Upper lobe of right lung (tissue), 1 donor: Measurements from ENCODE around the gene CNN2. TPM values are rescaled to one million over a fixed set of nuclear protein-coding genes. Genes with fewer than 3 reads are reported as not detected.

ENCODE experiments used
- ATAC-seq: fragments of 200-7000 bp; cut with Tn5 transposase; one replicate; pipeline ENCODE4 v1.9.1; 2020; ENCODE audit warnings: mild to moderate bottlenecking, moderate library complexity
- DNase-seq: peaks from one replicate; pipeline ENCODE4 v3.0.0-alpha.2; 2020
- H3K27ac ChIP-seq: fragments of 200-600 bp; one replicate; pipeline ENCODE4 v1.8.0; 2022
- H3K27me3 ChIP-seq: fragments of 200-600 bp; one replicate; pipeline ENCODE4 v1.8.0; 2022; ENCODE audit warnings: mild to moderate bottlenecking
- H3K36me3 ChIP-seq: fragments of 200-600 bp; one replicate; pipeline ENCODE4 v1.8.0; 2022
- H3K4me1 ChIP-seq: fragments of 200-600 bp; one replicate; pipeline ENCODE4 v1.8.0; 2022
- H3K4me3 ChIP-seq: fragments of 200-600 bp; one replicate; pipeline ENCODE4 v1.8.0; 2022; ENCODE audit warnings: mild to moderate bottlenecking
- H3K9me3 ChIP-seq: fragments of 200-600 bp; one replicate; pipeline ENCODE4 v1.8.0; 2022
- CTCF ChIP-seq: fragments of 200-600 bp; IDR thresholded peaks from one replicate; pipeline ENCODE4 v1.8.0; 2022; ENCODE audit warnings: antibody characterized with exemption
- intact Hi-C: fragments of 100-400 bp; cut with DNase I; formaldehyde crosslinking; loops from one replicate; pipeline ENCODE4 v1.11.0; 2022
- total RNA-seq: library from RNA; stranded (reverse); fragmentation: NEBNext Ultra II Directional; extraction: Animal tissue kit (Norgen Biotek cat#: 25700); gene quantifications from one replicate; pipeline ENCODE4 v1.2.1, GENCODE V29; 2021
- donor health status: DM: no; HTN: yes; CAD: no; lungs with severe emphysema.

CNN2 gene
- total RNA-seq, 1 donor from 2014 or later: 220 TPM

GRCh38 chr19:990119-990571 is 36.3 kb upstream of the CNN2 start:
- no peak for TF ChIP-seq CTCF
- no peak overlapping the region for H3K27ac ChIP-seq
- H3K4me1 ChIP-seq: peaks cover 4% of the 10 kb centered on the region
- intact Hi-C loops: no loop called here
- H3K27me3 ChIP-seq: peaks cover under 1% of the 10 kb centered on the region
- DNase-seq (no peak), ATAC-seq (no peak)
- H3K36me3 ChIP-seq: peaks cover 27% of the 10 kb centered on the region
- no peak overlapping the region for H3K4me3 ChIP-seq
- no peaks in the 10 kb centered on the region for H3K9me3 ChIP-seq

GRCh38 chr19:990746-991145 is 35.7 kb upstream of the CNN2 start:
- intact Hi-C loops: no loop called here
- no peak for TF ChIP-seq CTCF

GRCh38 chr19:991174-991931 is 35.1 kb upstream of the CNN2 start:
- no peaks in the 10 kb centered on the region for H3K9me3 ChIP-seq
- H3K36me3 ChIP-seq: peaks cover 27% of the 10 kb centered on the region
- TF ChIP-seq CTCF: no peak
- DNase-seq: no peak
- H3K27ac ChIP-seq: no peak overlapping the region
- peaks cover 8% of the 10 kb centered on the region for H3K4me1 ChIP-seq
- intact Hi-C loops: no loop called here
- H3K27me3 ChIP-seq: peaks cover 13% of the 10 kb centered on the region
- no peak overlapping the region for H3K4me3 ChIP-seq
- ATAC-seq: peak; percentile 53

More at GRCh38 chr19:990746-991145, 35.7 kb upstream of the CNN2 start:
- no peak for ATAC-seq
- peaks cover 2% of the 10 kb centered on the region for H3K4me1 ChIP-seq
- H3K27ac ChIP-seq: no peak overlapping the region
- DNase-seq: no peak
- no peaks in the 10 kb centered on the region for H3K9me3 ChIP-seq
- peaks cover 27% of the 10 kb centered on the region for H3K36me3 ChIP-seq
- H3K4me3 ChIP-seq: no peak overlapping the region
- peaks cover 7% of the 10 kb centered on the region for H3K27me3 ChIP-seq

- intact Hi-C loops: no loop called here
- no peaks in the 10 kb centered on the region for H3K9me3 ChIP-seq
- no peak for ATAC-seq
These were observed 34.3 kb upstream of the CNN2 start for GRCh38 chr19:991932-992669.

GRCh38 chr19:992670-993055 is 33.7 kb upstream of the CNN2 start:
- Histone ChIP-seq H3K27me3 (peaks cover 25% of the 10 kb centered on the region), H3K9me3 (no peaks in the 10 kb centered on the region), H3K27ac (no peak overlapping the region), H3K4me3 (no peak overlapping the region), H3K36me3 (peaks cover 22% of the 10 kb centered on the region), H3K4me1 (peaks cover 13% of the 10 kb centered on the region)
- TF ChIP-seq CTCF: no peak
- intact Hi-C loops: no loop called here
- DNase-seq: no peak
- ATAC-seq: no peak

More at GRCh38 chr19:991932-992669, 34.3 kb upstream of the CNN2 start:
- TF ChIP-seq CTCF: no peak
- DNase-seq: no peak
- H3K4me3 ChIP-seq: no peak overlapping the region
- peaks cover 19% of the 10 kb centered on the region for H3K27me3 ChIP-seq
- peaks cover 23% of the 10 kb centered on the region for H3K36me3 ChIP-seq
- peaks cover 13% of the 10 kb centered on the region for H3K4me1 ChIP-seq
- H3K27ac ChIP-seq: no peak overlapping the region
